Measurements from ENCODE around the gene RBM23.
"Not testable (repeated sequence)": the region's sequence is repeated elsewhere in the genome, so short reads cannot be mapped to it uniquely, and the experiment has no call there.

Gene RBM23

GRCh38 chr14:22875748-22876319, 43.1 kb downstream of the RBM23 start:
- H3K4me3 Mint-ChIP-seq: no peak overlapping the region
- no peaks in the 10 kb centered on the region for H3K9me3 Mint-ChIP-seq
- ATAC-seq (replicated peaks) (no peak), DNase-seq (no peak)
- no peaks in the 10 kb centered on the region for H3K27me3 Mint-ChIP-seq
- H3K36me3 Mint-ChIP-seq (ENCODE audit: insufficient read depth): peaks cover 51% of the 10 kb centered on the region
- peak overlapping the region; percentile 53 to 80 for H3K27ac Mint-ChIP-seq
- peaks cover 20 to 39% of the 10 kb centered on the region in 2 donors for H3K4me1 Mint-ChIP-seq (ENCODE audit: low read depth in 2 of 2)

GRCh38 chr14:22875003-22875747, 43.8 kb downstream of the RBM23 start:
- DNase-seq (no peak), ATAC-seq (replicated peaks) (no peak)
- H3K36me3 Mint-ChIP-seq (ENCODE audit: insufficient read depth): peaks cover 52% of the 10 kb centered on the region
- H3K4me3 Mint-ChIP-seq: no peak overlapping the region
- no peaks in the 10 kb centered on the region for H3K27me3 Mint-ChIP-seq
- no peaks in the 10 kb centered on the region for H3K9me3 Mint-ChIP-seq
- H3K4me1 Mint-ChIP-seq (ENCODE audit: low read depth in 2 of 2): peaks cover 26 to 41% of the 10 kb centered on the region in 2 donors
- peak overlapping the region in 1 of 2 donors; percentile 80 for H3K27ac Mint-ChIP-seq

- Mint-ChIP-seq H3K27ac (peak overlapping the region; percentile 92 to 95), H3K4me1 (ENCODE audit: low read depth in 2 of 2) (peaks cover 26 to 32% of the 10 kb centered on the region in 2 donors), H3K27me3 (no peaks in the 10 kb centered on the region), H3K9me3 (no peaks in the 10 kb centered on the region), H3K36me3 (ENCODE audit: insufficient read depth) (peaks cover 47% of the 10 kb centered on the region), H3K4me3 (peak overlapping the region; percentile 89 to 91)
- DNase-seq (no peak), ATAC-seq (replicated peaks) (no peak)
Observed at GRCh38 chr14:22872833-22873520, 46.0 kb downstream of the RBM23 start.

- H3K4me3 Mint-ChIP-seq: peak overlapping the region; percentile 89 to 91
- peak; percentile 60 to 68 (median 62) for DNase-seq
- H3K27me3 Mint-ChIP-seq: no peaks in the 10 kb centered on the region
- peak overlapping the region; percentile 92 to 95 for H3K27ac Mint-ChIP-seq
- H3K9me3 Mint-ChIP-seq: no peaks in the 10 kb centered on the region
- peaks cover 26 to 31% of the 10 kb centered on the region in 2 donors for H3K4me1 Mint-ChIP-seq (ENCODE audit: low read depth in 2 of 2)
- ATAC-seq (replicated peaks): peak; percentile 28
- peaks cover 40% of the 10 kb centered on the region for H3K36me3 Mint-ChIP-seq (ENCODE audit: insufficient read depth)
Observed at GRCh38 chr14:22872033-22872832, 46.7 kb downstream of the RBM23 start.

- Mint-ChIP-seq H3K4me1 (ENCODE audit: low read depth in 2 of 2) (peaks cover 26 to 30% of the 10 kb centered on the region in 2 donors), H3K9me3 (no peaks in the 10 kb centered on the region), H3K4me3 (peak within 1 kb of the TSS; percentile 89 to 91), H3K27me3 (no peaks in the 10 kb centered on the region), H3K27ac (peak within 1 kb of the TSS; percentile 92 to 95), H3K36me3 (ENCODE audit: insufficient read depth) (peaks cover 36% of the 10 kb centered on the region)
- DNase-seq (peak; percentile 60 to 69 (median 67)), ATAC-seq (replicated peaks) (peak; percentile 81)
Observed at GRCh38 chr14:22871224-22872032, 47.5 kb downstream of the RBM23 start, which contains the start of gene LRP10. Gene LRP10 (plus strand): TSS chr14:22871740. CDS start chr14:22872304, 564 bp downstream.

GRCh38 chr14:22870811-22871223, 48.1 kb downstream of the RBM23 start:
- peak overlapping the region; percentile 89 to 91 for H3K4me3 Mint-ChIP-seq
- peak; percentile 58 for ATAC-seq (replicated peaks)
- peaks cover 22 to 26% of the 10 kb centered on the region in 2 donors for H3K4me1 Mint-ChIP-seq (ENCODE audit: low read depth in 2 of 2)

GRCh38 chr14:22866874-22867273, 52.1 kb downstream of the RBM23 start:
- Mint-ChIP-seq H3K4me3 (no peak overlapping the region), H3K27ac (peak overlapping the region in 1 of 2 donors; percentile 45), H3K27me3 (peaks cover 3 to 4% of the 10 kb centered on the region in 2 donors), H3K4me1 (ENCODE audit: low read depth in 2 of 2) (peaks cover 6 to 13% of the 10 kb centered on the region in 2 donors), H3K9me3 (no peaks in the 10 kb centered on the region), H3K36me3 (ENCODE audit: insufficient read depth) (peaks cover 8% of the 10 kb centered on the region)
- DNase-seq (no peak), ATAC-seq (replicated peaks) (no peak)

More at GRCh38 chr14:22870811-22871223, 48.1 kb downstream of the RBM23 start:
- DNase-seq: no peak
- peaks cover 34% of the 10 kb centered on the region for H3K36me3 Mint-ChIP-seq (ENCODE audit: insufficient read depth)
- peak overlapping the region; percentile 92 to 95 for H3K27ac Mint-ChIP-seq
- no peaks in the 10 kb centered on the region for H3K27me3 Mint-ChIP-seq
- H3K9me3 Mint-ChIP-seq: no peaks in the 10 kb centered on the region

GRCh38 chr14:22865424-22866405, 53.2 kb downstream of the RBM23 start:
- peaks cover 7% of the 10 kb centered on the region for H3K36me3 Mint-ChIP-seq (ENCODE audit: insufficient read depth)
- H3K4me1 Mint-ChIP-seq (ENCODE audit: low read depth in 2 of 2): peaks cover 3 to 8% of the 10 kb centered on the region in 2 donors
- H3K9me3 Mint-ChIP-seq: no peaks in the 10 kb centered on the region
- H3K27me3 Mint-ChIP-seq: peaks cover 10 to 16% of the 10 kb centered on the region in 2 donors
- no peak overlapping the region for H3K27ac Mint-ChIP-seq
- H3K4me3 Mint-ChIP-seq: no peak overlapping the region
- DNase-seq (no peak), ATAC-seq (replicated peaks) (no peak)

- peaks cover 3% of the 10 kb centered on the region in 2 donors for H3K4me1 Mint-ChIP-seq (ENCODE audit: low read depth in 2 of 2)
- DNase-seq: no peak
- H3K36me3 Mint-ChIP-seq (ENCODE audit: insufficient read depth): peaks cover 8% of the 10 kb centered on the region
- H3K27me3 Mint-ChIP-seq: peaks cover 10 to 17% of the 10 kb centered on the region in 2 donors
- no peak overlapping the region for H3K27ac Mint-ChIP-seq
- H3K9me3 Mint-ChIP-seq: no peaks in the 10 kb centered on the region
- H3K4me3 Mint-ChIP-seq: no peak overlapping the region
- ATAC-seq (replicated peaks): no peak
Observed at GRCh38 chr14:22864979-22865378, 54.0 kb downstream of the RBM23 start.

GRCh38 chr14:22861651-22862050, 57.3 kb downstream of the RBM23 start:
- Mint-ChIP-seq H3K9me3 (no peaks in the 10 kb centered on the region), H3K4me1 (ENCODE audit: low read depth in 2 of 2) (peaks cover 11 to 14% of the 10 kb centered on the region in 2 donors), H3K36me3 (ENCODE audit: insufficient read depth) (peaks cover 20% of the 10 kb centered on the region), H3K27ac (no peak overlapping the region), H3K27me3 (peaks cover 10 to 18% of the 10 kb centered on the region in 2 donors), H3K4me3 (no peak overlapping the region)
- no peak for ATAC-seq (replicated peaks)
- DNase-seq: no peak

GRCh38 chr14:22860377-22860776, 58.6 kb downstream of the RBM23 start:
- peaks cover 11 to 12% of the 10 kb centered on the region in 2 donors for H3K4me1 Mint-ChIP-seq (ENCODE audit: low read depth in 2 of 2)
- ATAC-seq (replicated peaks); H3K27ac Mint-ChIP-seq; H3K9me3 Mint-ChIP-seq; DNase-seq; H3K4me3 Mint-ChIP-seq: not testable (repeated sequence)
- H3K27me3 Mint-ChIP-seq: peaks cover 20 to 31% of the 10 kb centered on the region in 2 donors
- peaks cover 21% of the 10 kb centered on the region for H3K36me3 Mint-ChIP-seq (ENCODE audit: insufficient read depth)

Data from effector memory CD8-positive, alpha-beta T cell (primary cell).